Trophoblast cell (in vitro differentiated cells and primary cell): ENCODE measurements around the gene CYS1.
A peak's percentile ranks its signal among the peaks of the same experiment; 100 is the strongest.

Experiments used
- DNase-seq, 2 donors: peaks; one replicate each; pipeline ENCODE4 v3.0.0-alpha.2; 2016
- H2AFZ ChIP-seq: 2 replicates; pipeline ENCODE4 v1.6.1; 2013; ENCODE audit warnings: low read length, moderate library complexity, mild to moderate bottlenecking; ENCODE audit not compliant: insufficient read depth, poor library complexity
- H2AK5ac ChIP-seq: 2 replicates; pipeline ENCODE4 v1.6.1; 2013; ENCODE audit warnings: mild to moderate bottlenecking, low read length
- H2BK120ac ChIP-seq: 2 replicates; pipeline ENCODE4 v1.6.1; 2013; ENCODE audit warnings: low read length, mild to moderate bottlenecking, moderate library complexity; ENCODE audit not compliant: insufficient read depth, poor library complexity
- H2BK12ac ChIP-seq: 2 replicates; pipeline ENCODE4 v1.6.1; 2013; ENCODE audit warnings: mild to moderate bottlenecking, low read length, moderate library complexity
- H2BK5ac ChIP-seq: 2 replicates; pipeline ENCODE4 v1.6.1; 2013; ENCODE audit warnings: low read length, low read depth, moderate library complexity, mild to moderate bottlenecking; ENCODE audit not compliant: poor library complexity
- H3K14ac ChIP-seq: 2 replicates; pipeline ENCODE4 v1.6.1; 2013; ENCODE audit warnings: mild to moderate bottlenecking, low read length
- H3K18ac ChIP-seq: 2 replicates; pipeline ENCODE4 v1.6.1; 2013; ENCODE audit warnings: mild to moderate bottlenecking, low read length
- H3K23ac ChIP-seq: 2 replicates; pipeline ENCODE4 v1.6.1; 2013; ENCODE audit warnings: low read length
- H3K27ac ChIP-seq: 2 replicates; pipeline ENCODE4 v1.5.1; 2013; ENCODE audit warnings: low read depth, mild to moderate bottlenecking, inconsistent platforms, low read length, moderate library complexity
- H3K27me3 ChIP-seq: 2 replicates; pipeline ENCODE4 v1.6.1; 2013; ENCODE audit warnings: inconsistent platforms, mild to moderate bottlenecking, low read length, moderate library complexity; ENCODE audit not compliant: insufficient read depth
- H3K36me3 ChIP-seq, 2 experiments: 1 replicate in 1 of 2; 2 replicates in 1 of 2; pipeline ENCODE4 v1.6.1; 2013; ENCODE audit warnings: low read length in 2 of 2, mild to moderate bottlenecking in 2 of 2, moderate library complexity in 1 of 2; ENCODE audit not compliant: insufficient read depth in 2 of 2, control insufficient read depth in 1 of 2
- H3K4ac ChIP-seq: 2 replicates; pipeline ENCODE4 v1.6.1; 2013; ENCODE audit warnings: low read depth, mild to moderate bottlenecking, low read length, moderate library complexity
- H3K4me1 ChIP-seq, 2 experiments: 1 replicate in 1 of 2; 2 replicates in 1 of 2; pipeline ENCODE4 v1.6.1; 2013; ENCODE audit warnings: low read length in 2 of 2, mild to moderate bottlenecking in 2 of 2, moderate library complexity in 1 of 2; ENCODE audit not compliant: insufficient read depth in 2 of 2, control insufficient read depth in 1 of 2
- H3K4me2 ChIP-seq: 2 replicates; pipeline ENCODE4 v1.6.1; 2013; ENCODE audit warnings: inconsistent platforms, mild to moderate bottlenecking, low read length, moderate library complexity
- H3K4me3 ChIP-seq: 2 replicates; pipeline ENCODE4 v1.5.1; 2013; ENCODE audit warnings: mild to moderate bottlenecking, low read depth, low read length, inconsistent platforms
- H3K79me1 ChIP-seq: one replicate; pipeline ENCODE4 v1.6.1; 2013; ENCODE audit warnings: low read length
- H3K79me2 ChIP-seq: 2 replicates; pipeline ENCODE4 v1.6.1; 2013; ENCODE audit warnings: low read length, mild to moderate bottlenecking; ENCODE audit not compliant: control insufficient read depth, insufficient read depth, poor library complexity
- H3K9ac ChIP-seq: 2 replicates; pipeline ENCODE4 v1.6.1; 2013; ENCODE audit warnings: mild to moderate bottlenecking, low read length
- H3K9me3 ChIP-seq: 2 replicates; pipeline ENCODE4 v1.6.1; 2013; ENCODE audit warnings: low read depth, mild to moderate bottlenecking, control low read depth, inconsistent platforms, low read length; ENCODE audit not compliant: insufficient read depth
- H4K12ac ChIP-seq: 2 replicates; pipeline ENCODE4 v1.6.1; 2013; ENCODE audit warnings: low read depth, mild to moderate bottlenecking, low read length, moderate library complexity
- H4K8ac ChIP-seq: 2 replicates; pipeline ENCODE4 v1.6.1; 2013; ENCODE audit warnings: low read depth, mild to moderate bottlenecking, low read length, moderate library complexity
- H4K91ac ChIP-seq: one replicate; pipeline ENCODE4 v1.6.1; 2013; ENCODE audit warnings: low read depth, mild to moderate bottlenecking, low read length, moderate library complexity
- WGBS: extraction: QIAGEN DNeasy Blood & Tissue Kit; methylation state at CpG from one replicate; pipeline ENCODE4 v1.1.7; 2013; ENCODE audit warnings: missing lambda C conversion rate; ENCODE audit not compliant: insufficient read length, insufficient coverage; ENCODE audit errors: extremely low coverage; 5-methylcytosine and 5-hydroxymethylcytosine counted together

CYS1 gene

GRCh38 chr2:10061221-10061925 is 18.8 kb downstream of the CYS1 start:
- Histone ChIP-seq H3K4ac (no peak overlapping the region), H3K79me2 (peaks cover 6% of the 10 kb centered on the region), H3K9me3 (no peaks in the 10 kb centered on the region), H2BK5ac (no peak overlapping the region), H3K4me2 (no peak overlapping the region), H4K8ac (no peak overlapping the region), H3K4me3 (no peak overlapping the region), H2BK12ac (no peak overlapping the region), H2BK120ac (no peak overlapping the region), H4K12ac (no peak overlapping the region), H3K18ac (no peak overlapping the region), H3K27me3 (no peaks in the 10 kb centered on the region), H3K14ac (no peak overlapping the region), H3K79me1 (peaks cover 19% of the 10 kb centered on the region), H2AK5ac (no peak overlapping the region), H3K36me3 (no peaks in the 10 kb centered on the region), H4K91ac (peak overlapping the region; percentile 11), H3K27ac (no peak overlapping the region), H3K23ac (no peak overlapping the region), H2AFZ (no peak overlapping the region), H3K9ac (no peak overlapping the region), H3K4me1 (peaks cover 8 to 15% of the 10 kb centered on the region in 2 experiments)
- peak in 1 of 2 donors; percentile 32 for DNase-seq
- no CpG with 5 or more reads among the region's 9 CpGs for WGBS

- H3K27ac ChIP-seq = no peak overlapping the region
- no CpG with 5 or more reads among the region's 20 CpGs for WGBS
- peaks cover 6% of the 10 kb centered on the region for H3K79me2 ChIP-seq
- H2BK5ac ChIP-seq = no peak overlapping the region
- peak overlapping the region; percentile 15 for H2BK120ac ChIP-seq
- H3K23ac ChIP-seq = no peak overlapping the region
- no peak overlapping the region for H4K8ac ChIP-seq
- peak overlapping the region; percentile 35 for H2BK12ac ChIP-seq
- peak in 1 of 2 donors; percentile 37 for DNase-seq
- H2AFZ ChIP-seq = no peak overlapping the region
- peak overlapping the region; percentile 11 for H4K91ac ChIP-seq
- H4K12ac ChIP-seq = no peak overlapping the region
- H2AK5ac ChIP-seq = peak overlapping the region; percentile 2
- no peak overlapping the region for H3K9ac ChIP-seq
- H3K36me3 ChIP-seq = no peaks in the 10 kb centered on the region
- no peak overlapping the region for H3K18ac ChIP-seq
- peaks cover 20% of the 10 kb centered on the region for H3K79me1 ChIP-seq
- no peak overlapping the region for H3K4ac ChIP-seq
- no peak overlapping the region for H3K4me3 ChIP-seq
- peaks cover 8 to 17% of the 10 kb centered on the region in 2 experiments for H3K4me1 ChIP-seq
- no peaks in the 10 kb centered on the region for H3K9me3 ChIP-seq
- peak overlapping the region; percentile 55 for H3K14ac ChIP-seq
- no peak overlapping the region for H3K4me2 ChIP-seq
- H3K27me3 ChIP-seq = no peaks in the 10 kb centered on the region
Measured at GRCh38 chr2:10059552-10060335, 20.5 kb downstream of the CYS1 start.

GRCh38 chr2:10059016-10059351 is 21.2 kb downstream of the CYS1 start:
- H3K23ac ChIP-seq = no peak overlapping the region
- H3K4me1 ChIP-seq = peaks cover 8 to 17% of the 10 kb centered on the region in 2 experiments
- no peak overlapping the region for H3K18ac ChIP-seq
- no CpG with 5 or more reads among the region's 17 CpGs for WGBS
- H3K4me2 ChIP-seq = no peak overlapping the region
- peak overlapping the region; percentile 52 for H4K91ac ChIP-seq
- H2BK12ac ChIP-seq = peak overlapping the region; percentile 65
- H3K79me1 ChIP-seq = peaks cover 20% of the 10 kb centered on the region
- no peak overlapping the region for H3K9ac ChIP-seq
- H3K79me2 ChIP-seq = peaks cover 6% of the 10 kb centered on the region
- H2AFZ ChIP-seq = no peak overlapping the region
- no peak overlapping the region for H3K4ac ChIP-seq
- H4K12ac ChIP-seq = no peak overlapping the region
- peak overlapping the region; percentile 86 for H2AK5ac ChIP-seq
- H3K27me3 ChIP-seq = no peaks in the 10 kb centered on the region
- H3K9me3 ChIP-seq = no peaks in the 10 kb centered on the region
- H2BK120ac ChIP-seq = no peak overlapping the region
- no peak overlapping the region for H4K8ac ChIP-seq
- no peak for DNase-seq
- no peak overlapping the region for H3K4me3 ChIP-seq
- H2BK5ac ChIP-seq = no peak overlapping the region
- H3K36me3 ChIP-seq = no peaks in the 10 kb centered on the region
- no peak overlapping the region for H3K14ac ChIP-seq
- no peak overlapping the region for H3K27ac ChIP-seq

GRCh38 chr2:10058251-10059015 is 21.8 kb downstream of the CYS1 start:
- H3K79me2 ChIP-seq = peaks cover 4% of the 10 kb centered on the region
- no peak overlapping the region for H3K4ac ChIP-seq
- peak overlapping the region; percentile 65 for H2BK12ac ChIP-seq
- peak overlapping the region; percentile 52 for H4K91ac ChIP-seq
- no CpG with 5 or more reads among the region's 39 CpGs for WGBS
- H3K14ac ChIP-seq = peak overlapping the region; percentile 32
- no peak overlapping the region for H4K12ac ChIP-seq
- no peak overlapping the region for H3K9ac ChIP-seq
- no peak overlapping the region for H2AFZ ChIP-seq
- peak overlapping the region; percentile 2 for H2BK120ac ChIP-seq
- no peak overlapping the region for H3K23ac ChIP-seq
- H3K4me3 ChIP-seq = no peak overlapping the region
- no peaks in the 10 kb centered on the region for H3K36me3 ChIP-seq
- H2BK5ac ChIP-seq = no peak overlapping the region
- peak overlapping the region; percentile 6 for H3K18ac ChIP-seq
- peak overlapping the region; percentile 60 for H3K27ac ChIP-seq
- peak overlapping the region; percentile 7 for H4K8ac ChIP-seq
- H3K9me3 ChIP-seq = no peaks in the 10 kb centered on the region
- H3K79me1 ChIP-seq = peaks cover 20% of the 10 kb centered on the region
- H2AK5ac ChIP-seq = peak overlapping the region; percentile 86
- no peak for DNase-seq
- H3K27me3 ChIP-seq = no peaks in the 10 kb centered on the region
- H3K4me1 ChIP-seq = peaks cover 8 to 17% of the 10 kb centered on the region in 2 experiments
- H3K4me2 ChIP-seq = peak overlapping the region; percentile 11
